Body of pancreas (tissue), 4 donors: ENCODE data around the gene TAS2R31.

Experiments
- CTCF ChIP-seq, 7 experiments: fragments of 450-650 bp in 4 of 7; fragments of 200-600 bp in 3 of 7; sonication (generic) in 3 of 7; IDR thresholded peaks; one replicate each; pipeline ENCODE4 v1.5.1; 2016 to 2019; ENCODE audit warnings: antibody characterized with exemption in 7 of 7
- POLR2A ChIP-seq, 3 donors: fragments of 450-650 bp; IDR thresholded peaks; one replicate each; pipeline ENCODE4 v1.6.1; 2016; ENCODE audit warnings: antibody characterized with exemption in 3 of 3, mild to moderate bottlenecking in 2 of 3

GRCh38 chr12:11067514-11067913 lies 36.3 kb upstream of the TAS2R31 start:
- TF ChIP-seq CTCF (IDR thresholded peaks at IDR 0.05): no peak
- no peak for TF ChIP-seq POLR2A (IDR thresholded peaks at IDR 0.05)
